ENCODE measurements around the gene PAQR9. TPM values are rescaled to one million over a fixed set of nuclear protein-coding genes. Genes with fewer than 3 reads are reported as not detected.

PAQR9 gene
- total and polyA plus RNA-seq, 2 donors (not counting 3 experiments of a cell fraction or from before 2014, with no cell fraction given), result not detected

- no peaks in the 10 kb centered on the region for H3K4me1 ChIP-seq (ENCODE audit: control insufficient read depth, extremely low read depth, insufficient read depth, low read length)
- POLR2A ChIA-PET, result no interaction called here
- CTCF ChIA-PET, result no interaction called here
- H2AFZ ChIP-seq (ENCODE audit: low read depth, low read length), result no peak overlapping the region
- intact Hi-C loops (cut with micrococcal nuclease) (no loop called here), dilution Hi-C loops (cut with MboI; ENCODE audit: extremely low pct_ligation_motif_present, low sequenced_read_pairs) (no loop called here)
- peaks cover 35 to 63% of the 10 kb centered on the region in 2 experiments for H3K27me3 ChIP-seq (ENCODE audit: control insufficient read depth in 2 of 2, insufficient read depth in 2 of 2, low read length in 2 of 2)
- H3K9ac ChIP-seq (replicated peaks; ENCODE audit: extremely low read depth, insufficient read depth, low read length), result no peak overlapping the region
- no peak overlapping the region for H3K4me2 ChIP-seq (ENCODE audit: insufficient read depth, low read length)
- FAIRE-seq, result no peak
- no peaks in the 10 kb centered on the region for H3K79me2 ChIP-seq (ENCODE audit: control insufficient read depth, insufficient read depth, low read length)
- H3K36me3 ChIP-seq (ENCODE audit: control insufficient read depth in 2 of 2, extremely low read depth in 1 of 2, insufficient read depth in 2 of 2, low read length in 2 of 2), result no peaks in the 10 kb centered on the region
- no peak overlapping the region for H3K27ac ChIP-seq (ENCODE audit: insufficient read depth, low read depth, low read length)
- TF ChIP-seq POLR2A (IDR thresholded peaks at IDR 0.05; ENCODE audit: low read depth, low read length) (no peak), MAX (IDR thresholded peaks at IDR 0.05; ENCODE audit: insufficient read depth, insufficient read length) (no peak), FOS (IDR thresholded peaks at IDR 0.05; ENCODE audit: borderline replicate concordance, insufficient read depth, low read length) (no peak), CTCF (IDR thresholded peaks at IDR 0.05; ENCODE audit: extremely low read depth in 1 of 2, insufficient read depth in 1 of 2, low read depth in 1 of 2, low read length in 2 of 2) (no peak)
- no peak for DNase-seq (ENCODE audit: low read depth, low spot score)
- H3K4me3 ChIP-seq (replicated peaks in 1 of 3; ENCODE audit: insufficient read depth in 1 of 3, low read depth in 1 of 3, low read length in 3 of 3), result no peak overlapping the region
- no TSS peak for BruUV-seq (replicated peaks)
- no peaks in the 10 kb centered on the region for H3K9me1 ChIP-seq (replicated peaks; ENCODE audit: control insufficient read depth, extremely low read depth, insufficient read depth, low read length)
- no peaks in the 10 kb centered on the region for H4K20me1 ChIP-seq (replicated peaks; ENCODE audit: control insufficient read depth, extremely low read depth, insufficient read depth, low read length)
- no peaks in the 10 kb centered on the region for H3K9me3 ChIP-seq (replicated peaks; ENCODE audit: control insufficient read depth, insufficient read depth, low read length)
These were observed 3.3 kb upstream of the PAQR9 start for GRCh38 chr3:142966808-142967207.

- Histone ChIP-seq H3K27me3 (ENCODE audit: control insufficient read depth in 2 of 2, insufficient read depth in 2 of 2, low read length in 2 of 2) (peaks cover 43 to 72% of the 10 kb centered on the region in 2 experiments), H2AFZ (ENCODE audit: low read depth, low read length) (no peak overlapping the region), H3K9me1 (replicated peaks; ENCODE audit: control insufficient read depth, extremely low read depth, insufficient read depth, low read length) (no peaks in the 10 kb centered on the region), H3K9ac (replicated peaks; ENCODE audit: extremely low read depth, insufficient read depth, low read length) (no peak overlapping the region), H3K36me3 (ENCODE audit: control insufficient read depth in 2 of 2, extremely low read depth in 1 of 2, insufficient read depth in 2 of 2, low read length in 2 of 2) (no peaks in the 10 kb centered on the region), H3K9me3 (replicated peaks; ENCODE audit: control insufficient read depth, insufficient read depth, low read length) (no peaks in the 10 kb centered on the region), H3K4me2 (ENCODE audit: insufficient read depth, low read length) (no peak overlapping the region), H3K4me1 (ENCODE audit: control insufficient read depth, extremely low read depth, insufficient read depth, low read length) (no peaks in the 10 kb centered on the region), H4K20me1 (replicated peaks; ENCODE audit: control insufficient read depth, extremely low read depth, insufficient read depth, low read length) (peaks cover 2% of the 10 kb centered on the region), H3K4me3 (replicated peaks in 1 of 3; ENCODE audit: insufficient read depth in 1 of 3, low read depth in 1 of 3, low read length in 3 of 3) (no peak overlapping the region), H3K79me2 (ENCODE audit: control insufficient read depth, insufficient read depth, low read length) (no peaks in the 10 kb centered on the region), H3K27ac (ENCODE audit: insufficient read depth, low read depth, low read length) (no peak overlapping the region)
- dilution Hi-C loops (cut with MboI; ENCODE audit: extremely low pct_ligation_motif_present, low sequenced_read_pairs), result no loop called here
- TF ChIP-seq EZH2 (IDR thresholded peaks at IDR 0.05; ENCODE audit: borderline replicate concordance, low read depth, low read length, severe bottlenecking), result no peak
- TF ChIP-seq POLR2A (IDR thresholded peaks at IDR 0.05; ENCODE audit: low read depth, low read length), result no peak
- TF ChIP-seq JUN (IDR thresholded peaks at IDR 0.05; ENCODE audit: borderline replicate concordance, insufficient read depth, insufficient read length, low read depth), result no peak
- no peak for TF ChIP-seq CTCF (IDR thresholded peaks at IDR 0.05; ENCODE audit: extremely low read depth in 1 of 2, insufficient read depth in 1 of 2, low read depth in 1 of 2, low read length in 2 of 2)
- TF ChIP-seq GATA2 (IDR thresholded peaks at IDR 0.05; ENCODE audit: insufficient read depth, insufficient read length, low read depth, low read length), result no peak
- no peak for TF ChIP-seq POLR2AphosphoS5 (IDR thresholded peaks at IDR 0.05; ENCODE audit: insufficient read depth, low read depth, low read length)
- no peak for TF ChIP-seq MAX (IDR thresholded peaks at IDR 0.05; ENCODE audit: insufficient read depth, insufficient read length)
- intact Hi-C loops (cut with micrococcal nuclease), result no loop called here
- POLR2A ChIA-PET, result no interaction called here
- no peak for DNase-seq (ENCODE audit: low read depth, low spot score)
- CTCF ChIA-PET, result interaction anchor here (1.2 to 1.6 kb wide), 3 partner anchors 137 to 387 kb away, joined by 3 to 5 read pairs (median 3); partner anchors contain the start of gene ATR
- FAIRE-seq, result no peak
- BruUV-seq (replicated peaks), result no TSS peak
These were observed 2.1 kb upstream of the PAQR9 start for GRCh38 chr3:142965581-142965980.

Data from endothelial cell of umbilical vein (primary cell).